GM04504 (cell line): Measurements from ENCODE around the gene MUSTN1.

Source experiments
- DNase-seq: peaks from one replicate; pipeline ENCODE4 v3.0.0-alpha.2; 2012; ENCODE audit warnings: low read depth

The MUSTN1 gene

DNA sequence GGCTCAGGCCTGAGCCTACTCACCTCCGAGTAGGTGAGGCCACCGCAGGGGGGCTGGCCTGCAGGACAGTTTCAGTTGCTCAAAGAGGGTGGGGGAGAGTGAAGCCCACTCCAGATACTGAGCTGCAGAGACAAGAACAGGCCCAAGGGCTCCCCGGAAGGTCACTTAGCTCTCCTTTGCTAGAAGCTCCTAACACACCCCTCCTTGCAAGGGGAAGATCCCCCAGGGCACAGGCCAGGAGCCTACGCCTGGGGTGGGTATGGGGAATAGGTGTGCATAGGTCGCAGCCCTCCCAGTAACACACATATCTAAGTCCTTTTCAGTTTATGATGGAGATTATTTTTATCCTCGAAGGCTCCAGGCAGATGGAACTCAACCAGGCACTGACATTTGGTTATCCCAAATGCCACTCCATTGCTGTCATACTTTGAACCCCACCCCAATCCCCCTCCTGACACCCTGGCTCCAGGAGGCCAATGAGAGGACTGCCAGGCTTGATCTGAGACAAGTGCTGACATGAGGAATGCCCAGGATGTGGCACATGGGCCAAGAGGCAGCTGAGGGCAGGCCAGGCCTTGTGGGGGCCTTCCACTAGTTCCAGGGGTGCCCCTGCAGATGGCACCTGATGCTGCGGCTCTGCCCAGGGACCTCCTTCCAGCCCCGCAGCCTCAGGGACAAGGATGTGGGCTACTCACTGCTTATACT is 1.1 kb upstream of the MUSTN1 start:
- DNase-seq: no peak

DNA sequence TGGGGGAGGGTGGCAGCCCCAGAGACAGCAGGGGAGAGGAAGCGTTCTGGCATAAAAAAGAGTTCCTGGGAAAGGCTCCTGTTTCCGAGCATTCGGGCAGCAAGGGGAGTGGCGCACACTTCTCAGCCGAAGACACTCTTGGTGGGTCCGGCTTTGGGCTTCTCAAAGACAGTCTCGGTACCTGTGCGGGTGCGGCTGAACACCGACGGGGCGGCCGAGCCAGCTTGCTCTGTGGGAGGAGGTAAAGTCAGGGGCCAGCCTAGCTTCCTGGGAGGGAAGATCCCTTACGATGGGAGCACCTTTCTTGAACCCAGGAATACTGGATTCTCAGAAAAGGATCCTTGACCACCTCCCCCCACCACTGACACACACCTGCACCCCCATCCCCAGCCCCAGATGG is 1.6 kb downstream of the MUSTN1 start:
- DNase-seq: no peak

DNA sequence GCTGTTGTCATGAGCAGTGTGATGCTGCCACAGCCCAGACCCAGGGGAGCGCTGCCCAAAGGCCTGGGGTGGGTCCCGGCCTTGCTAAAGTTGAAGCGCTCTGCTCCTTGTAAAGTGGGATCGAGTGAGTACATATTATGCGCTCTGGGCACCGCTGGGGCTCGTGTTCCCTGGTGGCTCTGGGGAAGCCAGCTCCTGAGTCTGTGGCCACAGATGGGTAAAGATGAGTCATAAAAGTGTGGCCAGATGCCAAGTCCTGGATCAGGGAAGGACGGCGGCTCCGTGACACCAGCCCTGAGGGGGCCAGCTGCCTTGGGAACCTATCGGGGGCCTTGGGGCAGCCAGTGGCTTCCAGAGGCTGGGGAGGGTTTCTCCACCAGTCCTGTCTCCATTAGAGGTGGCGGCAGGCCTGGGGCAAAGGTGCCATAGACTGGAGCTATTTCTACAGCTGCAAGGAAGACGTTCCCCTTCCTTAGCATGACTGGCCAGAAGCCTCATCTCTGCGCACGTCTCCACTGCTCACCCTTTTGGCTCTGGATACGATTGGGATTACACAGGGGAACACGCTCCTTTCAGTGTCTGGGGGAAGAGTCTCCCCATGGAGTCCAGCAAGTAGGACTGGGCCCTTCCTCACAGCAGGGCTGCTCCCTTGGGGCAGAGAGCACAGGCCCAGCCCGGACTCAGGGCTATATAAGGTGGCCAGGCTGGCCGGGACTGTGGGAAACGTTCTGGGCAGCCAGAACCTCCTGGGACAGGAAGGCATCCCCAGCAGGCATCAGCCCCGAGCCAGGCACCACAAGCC is 3.1 kb downstream of the MUSTN1 start:
- DNase-seq: peak; percentile 67

DNA sequence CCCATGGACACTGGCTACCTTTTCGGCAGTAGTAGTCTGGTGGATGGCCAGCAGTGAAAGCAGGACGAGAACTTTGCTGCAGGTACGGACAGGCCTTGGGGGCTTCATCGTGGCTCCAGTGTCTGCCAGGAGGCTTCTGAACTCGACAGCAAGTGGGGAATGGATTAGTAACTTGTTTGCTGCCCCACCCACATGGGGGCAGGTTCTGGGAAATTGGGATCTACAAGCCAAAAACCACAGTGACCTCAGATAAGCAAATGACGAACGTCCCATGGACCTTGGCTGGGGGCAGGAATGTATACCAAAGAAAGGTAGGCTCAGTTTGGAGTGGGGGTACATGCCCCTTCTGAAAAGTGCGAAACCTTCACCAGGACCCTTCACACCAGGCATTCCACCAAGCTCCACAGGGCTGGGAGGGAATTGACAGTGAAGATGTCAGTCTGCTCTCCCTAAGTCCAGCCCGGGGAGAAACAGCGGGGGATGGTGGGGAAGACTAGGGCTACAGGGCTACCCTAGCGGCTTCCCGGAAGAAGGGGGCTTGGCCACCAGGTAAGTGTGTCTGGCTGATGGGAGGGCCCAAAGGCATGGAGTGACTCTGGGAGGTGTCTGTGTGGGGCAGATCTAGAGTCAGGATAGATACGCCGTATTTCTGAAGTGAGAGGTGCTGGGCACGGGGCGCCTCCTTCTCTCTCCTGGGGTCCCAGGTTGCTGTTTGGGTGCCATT is 4.1 kb downstream of the MUSTN1 start, which contains the start of gene ITIH4:
ITIH4 (minus strand) TSS at position 138 of the 724 bp plus-strand sequence; CDS start at position 108, 30 bp downstream.
- DNase-seq: no peak

DNA sequence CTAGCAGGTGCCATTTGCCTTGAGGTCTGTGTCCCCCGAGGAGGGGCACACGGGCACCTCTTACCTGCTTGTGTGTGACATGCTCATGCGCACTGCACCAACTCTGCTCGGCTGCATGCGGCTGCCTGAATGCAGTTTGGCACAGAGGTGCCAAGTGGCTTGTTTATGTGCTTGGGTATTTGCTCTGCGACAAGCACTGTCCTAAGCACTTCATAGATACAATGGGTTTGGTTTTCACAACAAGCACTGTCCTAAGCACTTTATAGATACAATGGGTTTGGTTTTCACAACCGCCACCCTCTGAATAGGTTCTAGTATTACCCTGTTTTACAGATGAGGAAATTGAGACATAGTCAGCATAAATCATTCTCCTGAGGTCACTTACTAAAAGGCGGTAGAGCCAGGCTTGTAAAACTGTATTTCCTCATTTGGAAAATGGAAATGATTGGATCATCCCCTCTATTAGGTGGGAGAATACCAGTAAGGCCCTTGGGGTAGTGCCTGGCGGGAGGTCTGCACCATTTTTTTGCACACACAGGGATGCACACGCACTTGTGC is 4.8 kb downstream of the MUSTN1 start:
- DNase-seq: no peak

DNA sequence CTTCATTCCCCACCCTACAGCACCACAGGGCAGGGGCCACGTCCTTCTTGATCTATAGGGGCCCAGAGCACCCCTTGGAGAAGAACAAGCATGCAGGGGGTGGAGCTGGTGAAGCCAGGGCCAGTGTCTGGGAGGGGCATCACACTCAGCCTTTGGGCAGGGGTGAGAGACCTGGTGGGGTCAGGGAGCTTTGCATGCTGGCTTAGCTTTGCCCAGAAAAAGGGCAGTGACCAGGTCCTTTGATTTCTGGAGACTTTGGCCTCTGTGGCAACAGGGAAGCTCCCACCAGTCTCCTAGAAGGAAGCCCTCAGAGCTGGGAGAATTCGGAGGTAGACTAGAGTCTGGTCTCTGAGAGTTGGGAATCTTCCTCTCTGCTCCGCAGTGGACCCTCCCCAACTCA is 5.3 kb downstream of the MUSTN1 start:
- DNase-seq: no peak

DNA sequence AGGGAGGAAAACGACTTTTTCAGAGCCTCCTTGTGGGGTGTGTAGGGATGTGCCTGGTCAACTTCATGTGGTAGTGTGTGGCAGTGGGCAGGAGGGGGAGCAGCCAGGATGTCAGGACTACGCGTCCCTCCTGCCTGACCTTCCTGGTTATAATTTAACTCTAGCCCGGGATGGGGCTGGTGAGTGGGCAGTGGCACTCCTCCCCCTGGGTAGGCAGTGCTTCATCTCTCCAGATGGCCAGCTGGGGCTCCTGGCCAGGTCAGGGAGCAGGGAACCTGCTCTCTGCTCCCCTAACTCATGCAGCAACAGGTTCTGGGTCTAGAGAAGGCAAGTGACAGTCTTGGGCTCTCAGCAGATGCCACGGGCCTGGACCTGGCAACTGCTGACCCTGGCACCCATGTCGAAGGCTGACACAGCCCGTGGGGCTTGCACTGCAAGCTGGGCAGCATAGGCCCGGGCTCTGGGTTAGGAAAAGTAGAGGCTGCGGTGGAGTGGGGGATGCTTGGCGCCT is 6.9 kb downstream of the MUSTN1 start:
- DNase-seq: no peak

DNA sequence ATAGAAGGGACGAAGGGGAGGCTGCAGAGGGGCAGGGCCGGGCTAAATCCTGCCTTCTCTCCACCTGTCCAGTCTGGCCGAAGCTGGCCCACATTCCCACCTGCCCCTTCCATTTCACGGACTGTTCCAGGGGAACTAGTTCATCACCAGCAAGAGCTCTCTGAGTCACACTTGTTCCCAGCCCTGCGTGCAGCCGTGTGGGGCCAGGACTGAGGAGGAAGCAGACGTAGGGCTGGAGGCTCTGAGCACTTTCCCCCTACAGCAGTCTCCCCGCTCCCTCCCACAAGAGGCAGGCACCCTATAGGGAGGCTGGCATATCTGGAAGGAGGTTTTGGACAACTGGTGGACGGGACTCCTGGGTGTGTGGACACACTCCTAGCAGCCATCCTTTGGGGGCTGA is 7.4 kb downstream of the MUSTN1 start:
- no peak for DNase-seq

DNA sequence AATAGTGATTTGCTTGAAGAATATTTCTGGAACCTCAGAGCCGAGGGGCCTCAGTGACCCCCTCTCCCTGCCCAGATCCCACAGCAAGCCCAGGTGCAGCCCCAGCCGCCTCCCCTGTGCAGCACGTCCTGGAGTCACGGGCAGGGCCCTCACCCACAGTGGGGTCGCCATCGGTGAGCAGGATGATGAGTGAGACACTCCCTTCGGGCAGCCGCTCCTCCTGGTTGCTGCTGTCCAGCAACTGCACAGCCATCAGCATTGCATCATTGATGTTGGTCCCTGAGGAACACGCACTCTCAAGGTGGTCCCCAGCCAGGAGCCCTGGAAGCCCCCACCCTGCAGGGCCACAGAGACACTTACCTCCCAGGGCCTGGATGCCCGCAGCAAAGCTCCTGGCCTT is 10.8 kb downstream of the MUSTN1 start:
- DNase-seq: no peak

DNA sequence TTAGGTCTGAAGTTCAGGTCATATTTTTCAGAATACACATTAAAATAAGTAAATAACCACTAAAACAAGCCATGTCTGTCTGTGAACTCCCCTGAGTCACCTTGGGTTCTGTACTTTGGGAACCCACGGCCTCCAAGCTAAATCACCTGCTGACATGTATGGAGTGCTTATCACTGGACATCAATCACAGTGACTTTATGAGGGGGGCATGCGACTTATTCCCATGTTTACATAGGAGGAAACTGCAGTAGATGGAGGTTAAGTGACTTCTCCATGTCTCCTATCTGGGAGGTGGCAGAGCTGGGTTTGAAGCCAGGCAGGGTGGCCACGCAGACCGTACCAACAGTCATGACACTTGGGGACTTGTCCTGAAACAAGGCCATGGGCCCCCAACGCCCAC is 12.5 kb downstream of the MUSTN1 start:
- no peak for DNase-seq

DNA sequence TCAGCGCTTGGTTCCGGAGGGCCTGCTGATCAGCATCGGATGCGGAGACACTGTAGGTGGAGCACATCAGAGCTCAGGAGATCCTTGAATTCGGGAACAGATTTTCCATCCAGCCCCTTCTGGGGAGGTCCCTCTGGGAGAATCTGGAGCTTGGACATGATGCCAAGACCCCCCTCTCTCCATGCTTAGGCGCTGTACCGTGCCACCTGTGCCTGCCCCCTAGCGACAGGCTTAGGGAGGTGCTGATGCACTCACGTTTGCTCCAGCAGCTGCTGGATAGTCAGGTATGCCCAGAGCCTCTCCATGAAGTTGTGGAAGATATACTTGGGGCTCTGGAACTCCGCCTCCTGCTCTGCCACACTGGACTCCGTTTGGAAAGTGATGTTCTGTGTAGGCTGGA is 14.1 kb downstream of the MUSTN1 start:
- DNase-seq: no peak

DNA sequence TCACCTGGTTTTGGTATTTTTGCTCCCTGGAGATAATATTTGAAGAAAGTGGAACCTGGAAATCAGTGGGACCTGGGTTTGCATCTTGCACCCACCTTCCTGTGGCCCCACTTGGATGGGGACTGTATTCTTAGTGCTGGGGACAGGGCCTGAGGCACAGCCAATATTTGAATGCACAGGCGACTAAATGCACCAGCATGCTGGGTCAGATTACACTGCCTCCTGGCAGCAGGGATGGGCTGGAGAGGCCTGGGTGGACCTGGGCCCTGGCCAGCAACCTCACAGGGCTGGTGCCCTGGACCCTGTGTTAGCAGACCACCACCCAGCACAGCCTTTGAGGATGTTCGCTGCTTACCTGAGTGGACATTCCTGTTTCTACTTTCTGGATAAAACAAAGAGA is 14.9 kb downstream of the MUSTN1 start:
- DNase-seq: no peak

DNA sequence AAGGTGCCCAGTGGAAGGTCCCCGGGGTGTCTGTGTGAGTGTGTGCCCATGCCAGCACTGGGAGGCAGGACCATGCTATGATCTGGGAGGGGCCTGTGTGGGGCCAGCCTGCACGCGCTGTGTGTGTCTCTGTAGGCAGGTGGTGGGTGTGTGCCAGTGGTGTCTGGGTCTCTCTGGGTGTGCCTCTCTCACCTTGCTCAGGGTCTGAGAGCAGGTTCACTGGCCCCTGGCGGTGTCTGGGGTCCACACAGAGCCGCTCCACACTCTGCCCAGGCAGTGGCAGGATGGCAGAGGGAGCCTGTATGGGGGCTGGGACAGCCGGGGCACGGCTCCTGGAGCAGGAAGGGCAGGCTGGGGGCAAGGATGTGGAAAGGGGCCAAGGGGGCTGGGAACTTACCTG is 17.0 kb downstream of the MUSTN1 start:
- DNase-seq: no peak

DNA sequence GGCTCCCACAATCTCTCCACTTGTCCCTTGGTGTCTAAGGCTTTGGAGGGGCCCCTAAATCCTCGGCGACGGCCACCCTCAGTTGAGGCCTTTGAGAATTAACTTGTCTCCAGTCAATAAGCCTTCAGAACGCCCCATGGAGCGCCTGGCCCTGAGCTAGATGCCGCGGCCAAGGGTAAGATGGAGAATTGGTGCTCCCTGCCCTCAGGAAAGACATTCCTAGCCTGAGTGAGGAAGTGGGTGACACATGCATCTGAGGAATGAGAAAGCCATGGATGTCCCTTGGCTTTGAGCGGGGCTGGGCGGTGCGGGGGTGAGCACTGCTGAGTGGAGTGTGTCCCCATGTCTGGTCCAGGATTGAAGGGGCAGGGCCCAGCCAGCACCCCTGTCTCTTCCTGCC is 17.6 kb downstream of the MUSTN1 start:
- no peak for DNase-seq

DNA sequence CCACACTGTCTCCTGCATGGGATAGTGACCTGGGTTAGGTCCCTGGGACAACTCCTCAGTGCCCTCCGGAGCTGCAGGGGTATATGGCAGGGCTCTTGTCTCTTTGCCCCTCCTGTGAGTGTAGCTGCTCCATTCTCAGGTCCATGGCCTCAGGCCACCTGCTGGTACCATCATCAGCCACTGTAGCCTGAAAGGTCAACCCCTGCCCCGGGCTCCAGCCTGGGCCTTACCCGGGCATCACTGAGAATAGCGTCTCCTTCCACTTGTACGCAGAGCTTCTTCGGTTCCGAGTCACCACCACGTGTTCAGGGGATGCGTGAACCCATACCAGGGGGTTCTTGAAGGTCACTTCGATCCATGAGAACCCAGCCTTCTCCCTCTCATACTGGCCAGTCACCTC is 18.2 kb downstream of the MUSTN1 start:
- DNase-seq: no peak

DNA sequence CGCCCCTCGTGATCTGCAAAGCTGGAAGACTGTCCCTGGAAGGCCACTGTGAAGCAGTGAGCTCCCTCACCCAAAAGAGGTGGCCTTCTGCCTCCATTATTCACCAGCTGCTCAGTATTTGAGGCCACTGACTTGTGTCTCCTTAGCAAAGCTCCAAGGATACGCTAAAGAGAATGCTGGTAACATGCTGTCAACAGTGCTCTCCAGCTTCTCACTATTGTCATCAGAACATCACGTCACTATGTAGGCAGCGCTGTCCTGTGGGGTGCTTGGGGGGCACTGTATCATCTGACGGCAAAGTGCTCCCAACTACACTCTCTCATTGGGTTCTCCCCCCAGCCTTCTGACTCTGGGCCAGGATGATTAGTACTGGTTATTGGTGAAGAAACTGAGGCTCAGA is 18.6 kb downstream of the MUSTN1 start:
- no peak for DNase-seq

DNA sequence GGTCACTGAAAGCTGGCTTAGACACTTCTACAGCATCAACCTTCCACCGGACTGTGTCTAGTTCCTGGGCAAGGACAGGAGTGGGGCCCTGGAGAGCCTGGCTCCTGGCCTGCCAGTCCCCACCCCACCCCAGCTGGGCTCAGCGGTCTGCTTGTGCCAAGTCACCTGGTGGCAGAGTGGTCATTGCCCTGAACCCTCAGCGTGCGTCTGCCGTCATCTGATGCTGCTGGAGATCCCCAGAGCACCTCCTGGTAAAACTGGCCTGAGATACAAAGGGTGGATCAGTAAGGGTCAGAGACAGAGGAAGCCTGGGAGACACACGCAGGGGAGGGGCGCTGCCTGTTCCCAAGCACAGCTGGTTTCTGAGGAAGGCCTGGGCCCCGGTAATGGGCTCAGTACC is 21.0 kb downstream of the MUSTN1 start:
- no peak for DNase-seq

DNA sequence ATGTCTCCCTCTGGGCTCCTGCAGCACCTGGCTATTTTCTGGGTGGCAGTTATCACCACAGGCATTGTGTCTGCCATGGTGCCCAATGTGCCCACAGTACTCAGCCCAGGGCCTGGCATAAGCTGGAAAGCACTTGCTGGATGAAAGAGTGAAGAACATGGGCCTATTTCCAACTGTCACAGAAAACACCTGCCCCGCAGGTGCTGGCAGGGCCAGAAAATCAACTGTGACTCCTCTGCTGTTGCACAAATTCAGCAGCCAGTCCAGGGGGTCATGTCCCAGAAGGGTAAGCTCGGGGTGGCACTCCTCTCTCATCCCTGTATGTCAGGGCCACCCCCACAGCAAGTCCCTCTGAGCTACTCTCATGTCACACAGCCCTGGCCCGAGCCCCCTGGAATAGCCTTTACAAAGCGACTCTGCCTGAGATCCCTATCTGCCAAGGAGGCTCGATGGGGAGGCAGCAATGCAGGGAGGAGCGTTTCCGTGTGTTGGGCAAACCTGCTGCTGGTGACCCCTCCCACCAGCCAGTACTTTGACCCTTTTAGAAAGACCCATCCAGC is 23.3 kb downstream of the MUSTN1 start:
- DNase-seq: no peak

DNA sequence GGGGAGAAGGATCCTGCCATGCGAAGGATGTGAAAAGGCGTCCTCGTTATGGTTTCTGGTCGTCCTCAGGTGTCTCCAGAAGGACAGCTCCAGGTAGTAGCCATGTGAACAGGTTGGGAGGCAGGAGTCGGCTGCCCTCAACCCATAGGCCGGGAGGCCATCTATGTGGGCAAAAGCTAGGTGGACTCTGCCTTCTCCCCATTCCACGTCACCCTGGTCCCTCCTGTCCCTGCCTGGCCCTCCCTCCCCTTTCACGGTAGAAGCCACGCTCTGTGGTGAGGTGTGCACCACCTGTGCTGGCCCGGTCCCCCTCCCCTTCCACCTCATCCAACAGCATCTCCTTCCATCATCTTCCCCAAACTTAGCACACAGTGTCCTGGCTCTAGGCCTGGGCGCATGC is 23.9 kb downstream of the MUSTN1 start:
- DNase-seq: no peak

DNA sequence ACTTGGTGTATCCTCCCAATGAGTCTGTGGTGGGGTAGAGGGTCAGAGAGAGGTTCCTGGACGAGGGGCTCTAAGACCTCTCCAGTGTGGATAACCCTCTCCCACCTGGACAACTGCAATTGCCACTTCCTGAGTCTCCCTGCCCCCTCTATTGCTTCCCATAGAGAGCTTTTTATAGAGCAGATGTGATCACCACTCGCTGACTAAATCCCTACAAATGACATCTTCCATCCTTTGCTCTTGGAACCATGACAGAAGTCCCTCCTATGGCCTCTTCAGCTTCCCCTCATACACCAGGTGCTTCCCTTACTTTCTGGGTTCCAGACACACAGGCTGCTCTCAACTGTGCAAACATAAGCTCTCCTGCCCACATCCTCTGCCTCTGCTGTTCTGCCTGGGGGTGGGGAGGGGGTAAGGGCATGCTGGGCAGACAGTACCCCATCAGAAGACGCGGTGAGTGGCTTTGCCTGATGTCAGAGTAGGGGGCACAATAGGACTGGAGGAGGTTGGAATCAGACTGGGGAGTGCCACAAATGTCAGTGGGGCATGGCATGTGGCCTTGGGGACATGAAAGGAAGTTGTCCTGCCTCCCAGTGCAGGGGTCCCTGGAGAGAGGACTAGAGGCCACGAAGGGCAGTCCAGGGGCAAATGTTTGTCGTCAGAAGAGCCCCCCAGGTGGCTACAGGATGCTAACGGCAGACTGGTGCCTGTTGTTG is 25.0 kb downstream of the MUSTN1 start:
- DNase-seq: no peak

DNA sequence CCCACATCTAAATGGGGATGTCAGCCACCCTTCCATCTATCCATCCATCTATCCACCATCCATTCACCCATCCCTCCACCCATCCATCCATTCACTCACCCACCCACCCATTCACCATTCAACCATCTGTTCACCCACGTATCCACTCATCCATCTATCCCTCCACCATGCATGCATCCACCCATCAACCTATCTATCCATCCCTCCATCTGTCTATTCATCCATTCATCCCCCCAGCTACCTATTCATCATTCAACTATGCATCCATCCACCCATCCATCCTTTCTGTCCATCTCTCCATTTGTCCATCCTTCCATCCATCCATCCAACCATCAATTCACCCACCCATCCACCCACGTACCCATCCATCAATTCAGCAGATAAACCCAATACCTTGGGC is 25.7 kb downstream of the MUSTN1 start:
- DNase-seq: no peak
